ENCODE measurements around the gene C4A. TPM values are rescaled to one million over a fixed set of nuclear protein-coding genes. Genes with fewer than 3 reads are reported as not detected.

Gene C4A
- total and polyA plus RNA-seq, 10 of the 15 experiments (the other 5 are each of a cell fraction or from before 2014, with no cell fraction given) = 0.13 to 5.4 (median 0.88) TPM; not detected in 1

- TF ChIP-seq KDM1A (IDR thresholded peaks at IDR 0.05; ENCODE audit: borderline replicate concordance) (no peak), SKIL (IDR thresholded peaks at IDR 0.05; ENCODE audit: low read depth, poor library complexity, severe bottlenecking) (no peak), CHD4 (IDR thresholded peaks at IDR 0.05) (no peak), BCL3 (IDR thresholded peaks at IDR 0.05; ENCODE audit: borderline replicate concordance, insufficient read depth, low read depth, low read length, poor library complexity, severe bottlenecking) (no peak), MYC (IDR thresholded peaks at IDR 0.05; ENCODE audit: insufficient read depth, insufficient read length, insufficient replicate concordance, low read length, severe bottlenecking) (no peak), SP1 (IDR thresholded peaks at IDR 0.05; ENCODE audit: low read depth, low read length) (no peak), POLR2AphosphoS5 (IDR thresholded peaks at IDR 0.05; ENCODE audit: low read length) (no peak), PBX3 (IDR thresholded peaks at IDR 0.05; ENCODE audit: insufficient replicate concordance, low read depth, low read length) (no peak), RCOR1 (conservative IDR thresholded peaks at IDR 0.05; ENCODE audit: low read depth, low read length) (no peak)
Observed at GRCh38 chr6:31935823-31936222, 46.0 kb upstream of the C4A start (continued).

Measured in GM12878 (cell line).